ENCODE data around the gene OTUB1. TPM values are rescaled to one million over a fixed set of nuclear protein-coding genes. Genes with fewer than 3 reads are reported as not detected.
"Not testable (repeated sequence)": the region's sequence is repeated elsewhere in the genome, so short reads cannot be mapped to it uniquely, and the experiment has no call there.

The OTUB1 gene
- total RNA-seq, 1 experiment from 2014 or later, result 62.8 TPM

GRCh38 chr11:64042301-64042700 is 56.1 kb downstream of the OTUB1 start:
- no peak for DNase-seq (ENCODE audit: low read depth)

- DNase-seq (ENCODE audit: low read depth), result no peak
Measured at GRCh38 chr11:64043545-64043944, 57.3 kb downstream of the OTUB1 start.

GRCh38 chr11:64044730-64045393 is 58.6 kb downstream of the OTUB1 start:
- no peak for DNase-seq (ENCODE audit: low read depth)

GRCh38 chr11:64045700-64046099 is 59.5 kb downstream of the OTUB1 start:
- DNase-seq (ENCODE audit: low read depth), result no peak

GRCh38 chr11:64047373-64047772 is 61.1 kb downstream of the OTUB1 start:
- not testable (repeated sequence) for DNase-seq (ENCODE audit: low read depth)

Other genes starting within 250 kb of the OTUB1 start
- 4.0 and 5.7 TPM in 2 replicates for gene ZFTA, start 217.7 kb upstream of the OTUB1 start, total RNA-seq (2014; rRNA removed; shearing (Covaris generic))
- gene SPINDOC, start 173.0 kb upstream of the OTUB1 start, total RNA-seq (2014; rRNA removed; shearing (Covaris generic)), result 15.3 and 28.2 TPM in 2 replicates
- 14.5 and 20.4 TPM in 2 replicates for gene MARK2, start 147.3 kb upstream of the OTUB1 start, total RNA-seq (2014; rRNA removed; shearing (Covaris generic))
- 1.1 and 1.9 TPM in 2 replicates for gene RCOR2, start 69.3 kb upstream of the OTUB1 start, total RNA-seq (2014; rRNA removed; shearing (Covaris generic))
- gene NAA40, start 47.4 kb upstream of the OTUB1 start, total RNA-seq (2014; rRNA removed; shearing (Covaris generic)), result 20.4 and 32.1 TPM in 2 replicates
- 875 and 1,019 TPM in 2 replicates for gene COX8A, start 11.8 kb upstream of the OTUB1 start, total RNA-seq (2014; rRNA removed; shearing (Covaris generic))
- gene FLRT1, start 49.5 kb downstream of the OTUB1 start, total RNA-seq (2014; rRNA removed; shearing (Covaris generic)), result 0.02 and 0.15 TPM in 2 replicates
- gene MACROD1, start 179.7 kb downstream of the OTUB1 start, total RNA-seq (2014; rRNA removed; shearing (Covaris generic)), result 3.8 and 10.3 TPM in 2 replicates
- gene STIP1, start 199.7 kb downstream of the OTUB1 start, total RNA-seq (2014; rRNA removed; shearing (Covaris generic)), result 244 and 310 TPM in 2 replicates
- gene FERMT3, start 220.3 kb downstream of the OTUB1 start, total RNA-seq (2014; rRNA removed; shearing (Covaris generic)), result 0.20 TPM in 1 of 2 replicates, not detected in the other
- 55.9 and 59.8 TPM in 2 replicates for gene TRPT1, start 239.7 kb downstream of the OTUB1 start, total RNA-seq (2014; rRNA removed; shearing (Covaris generic))
- 74.7 and 79.3 TPM in 2 replicates for gene NUDT22, start 239.8 kb downstream of the OTUB1 start, total RNA-seq (2014; rRNA removed; shearing (Covaris generic))
- 20.6 and 23.7 TPM in 2 replicates for gene DNAJC4, start 244.1 kb downstream of the OTUB1 start, total RNA-seq (2014; rRNA removed; shearing (Covaris generic))
- 29.8 and 36.1 TPM in 2 replicates for gene VEGFB, start 248.1 kb downstream of the OTUB1 start, total RNA-seq (2014; rRNA removed; shearing (Covaris generic))